IMR-90 (cell line): Measurements from ENCODE around the gene TAPT1.

Experiments
- MXI1 ChIP-seq: IDR thresholded peaks from 2 replicates; pipeline ENCODE4 v1.6.1; 2012; ENCODE audit warnings: low read depth, mild to moderate bottlenecking, low read length, moderate library complexity, borderline replicate concordance
- POLR2A ChIP-seq: IDR thresholded peaks from 2 replicates; pipeline ENCODE4 v1.6.1; 2012; ENCODE audit warnings: mild to moderate bottlenecking, low read depth, low read length
- RAD21 ChIP-seq: IDR thresholded peaks from 2 replicates; pipeline ENCODE4 v1.6.1; 2012; ENCODE audit warnings: low read length, improper control_type of control experiment
- TF ChIP-seq, protein P1 (sequence below): conservative IDR thresholded peaks from 2 replicates; pipeline ENCODE4 v1.5.1; 2012; ENCODE audit warnings: mild to moderate bottlenecking, low read depth, low read length, improper control_type of control experiment

DNA sequence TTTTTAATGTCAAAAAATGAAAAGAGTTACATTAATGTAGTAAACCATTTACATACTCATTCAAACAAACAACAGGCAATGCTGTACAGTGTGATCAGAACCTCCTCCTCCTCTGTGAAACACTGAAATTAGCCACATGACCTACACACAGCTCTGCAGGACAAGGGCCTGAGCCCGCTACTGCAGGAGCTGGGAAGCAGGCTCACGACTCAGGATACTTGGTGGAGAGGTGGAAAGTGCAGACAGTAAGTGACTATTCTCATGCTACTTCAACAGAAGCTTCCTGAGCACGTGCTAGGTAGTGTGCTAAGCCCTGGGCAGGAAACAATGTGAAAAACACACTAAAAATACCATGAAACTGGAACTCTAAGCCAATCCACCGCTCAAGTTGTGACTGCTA lies 56.8 kb downstream of the TAPT1 start:
- no peak for TF ChIP-seq MXI1
- TF ChIP-seq, protein P1, sequence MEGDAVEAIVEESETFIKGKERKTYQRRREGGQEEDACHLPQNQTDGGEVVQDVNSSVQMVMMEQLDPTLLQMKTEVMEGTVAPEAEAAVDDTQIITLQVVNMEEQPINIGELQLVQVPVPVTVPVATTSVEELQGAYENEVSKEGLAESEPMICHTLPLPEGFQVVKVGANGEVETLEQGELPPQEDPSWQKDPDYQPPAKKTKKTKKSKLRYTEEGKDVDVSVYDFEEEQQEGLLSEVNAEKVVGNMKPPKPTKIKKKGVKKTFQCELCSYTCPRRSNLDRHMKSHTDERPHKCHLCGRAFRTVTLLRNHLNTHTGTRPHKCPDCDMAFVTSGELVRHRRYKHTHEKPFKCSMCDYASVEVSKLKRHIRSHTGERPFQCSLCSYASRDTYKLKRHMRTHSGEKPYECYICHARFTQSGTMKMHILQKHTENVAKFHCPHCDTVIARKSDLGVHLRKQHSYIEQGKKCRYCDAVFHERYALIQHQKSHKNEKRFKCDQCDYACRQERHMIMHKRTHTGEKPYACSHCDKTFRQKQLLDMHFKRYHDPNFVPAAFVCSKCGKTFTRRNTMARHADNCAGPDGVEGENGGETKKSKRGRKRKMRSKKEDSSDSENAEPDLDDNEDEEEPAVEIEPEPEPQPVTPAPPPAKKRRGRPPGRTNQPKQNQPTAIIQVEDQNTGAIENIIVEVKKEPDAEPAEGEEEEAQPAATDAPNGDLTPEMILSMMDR: no peak
- TF ChIP-seq RAD21: no peak
- TF ChIP-seq POLR2A: no peak
